OCI-LY3 (cell line): ENCODE data around the gene SLC12A7.

Source experiments
- H2AFZ ChIP-seq: fragments of 200-600, 300-600 bp; shearing (Covaris generic); 2 replicates; pipeline ENCODE4 v1.6.0; 2014; ENCODE audit warnings: antibody characterized with exemption, low read depth, low read length
- H3K27ac ChIP-seq: fragments of 200-600, 300-600 bp; sonication (generic); 2 replicates; pipeline ENCODE4 v1.5.1; 2014; ENCODE audit warnings: mild to moderate bottlenecking, low read length, moderate library complexity, mixed read lengths
- H3K27me3 ChIP-seq: fragments of 200-600, 300-600 bp; sonication (generic); 2 replicates; pipeline ENCODE4 v1.6.1; 2014; ENCODE audit warnings: low read depth, low read length, mixed read lengths
- H3K36me3 ChIP-seq: fragments of 200-600, 300-600 bp; sonication (generic); replicated peaks from 2 replicates; pipeline ENCODE3; 2014; ENCODE audit warnings: low read depth, low read length, mixed read lengths
- H3K4me1 ChIP-seq: fragments of 300-600, 200-600 bp; sonication (generic); 2 replicates; pipeline ENCODE4 v1.6.1; 2014; ENCODE audit warnings: low read length, mixed read lengths
- H3K4me2 ChIP-seq: fragments of 200-600, 300-600 bp; sonication (generic); 2 replicates; pipeline ENCODE4 v1.6.1; 2014; ENCODE audit warnings: low read length, mixed read lengths
- H3K4me3 ChIP-seq: fragments of 300-600, 200-600 bp; sonication (generic); 2 replicates; pipeline ENCODE4 v1.5.1; 2014; ENCODE audit warnings: antibody characterized with exemption, mild to moderate bottlenecking, low read length, moderate library complexity
- H3K79me2 ChIP-seq: fragments of 300-600, 200-600 bp; shearing (Covaris generic); 2 replicates; pipeline ENCODE4 v1.6.1; 2014; ENCODE audit warnings: mild to moderate bottlenecking, low read length, mixed read lengths
- H3K9ac ChIP-seq: fragments of 300-600, 200-600 bp; shearing (Covaris generic); 2 replicates; pipeline ENCODE4 v1.6.0; 2014; ENCODE audit warnings: mild to moderate bottlenecking, low read length, moderate library complexity
- H3K9me3 ChIP-seq: fragments of 200-600, 300-600 bp; shearing (Covaris generic); 2 replicates; pipeline ENCODE4 v1.6.1; 2014; ENCODE audit warnings: low read length, mixed read lengths; ENCODE audit not compliant: insufficient read depth
- H4K20me1 ChIP-seq: fragments of 200-600, 300-600 bp; sonication (generic); 2 replicates; pipeline ENCODE4 v1.6.1; 2016; ENCODE audit warnings: low read length, mixed read lengths; ENCODE audit not compliant: insufficient read depth
- EZH2phosphoT487 ChIP-seq: fragments of 200-600 bp; shearing (Covaris generic); IDR thresholded peaks from 2 replicates; pipeline ENCODE4 v1.6.1; 2018; ENCODE audit warnings: antibody characterized with exemption, mixed run types, low read depth
- TF ChIP-seq, protein P1 (sequence below): fragments of 200-600, 300-600 bp; sonication (generic); IDR thresholded peaks from 2 replicates; pipeline ENCODE4 v1.5.1; 2014; ENCODE audit warnings: antibody characterized with exemption, low read length, low read depth

The SLC12A7 gene

DNA sequence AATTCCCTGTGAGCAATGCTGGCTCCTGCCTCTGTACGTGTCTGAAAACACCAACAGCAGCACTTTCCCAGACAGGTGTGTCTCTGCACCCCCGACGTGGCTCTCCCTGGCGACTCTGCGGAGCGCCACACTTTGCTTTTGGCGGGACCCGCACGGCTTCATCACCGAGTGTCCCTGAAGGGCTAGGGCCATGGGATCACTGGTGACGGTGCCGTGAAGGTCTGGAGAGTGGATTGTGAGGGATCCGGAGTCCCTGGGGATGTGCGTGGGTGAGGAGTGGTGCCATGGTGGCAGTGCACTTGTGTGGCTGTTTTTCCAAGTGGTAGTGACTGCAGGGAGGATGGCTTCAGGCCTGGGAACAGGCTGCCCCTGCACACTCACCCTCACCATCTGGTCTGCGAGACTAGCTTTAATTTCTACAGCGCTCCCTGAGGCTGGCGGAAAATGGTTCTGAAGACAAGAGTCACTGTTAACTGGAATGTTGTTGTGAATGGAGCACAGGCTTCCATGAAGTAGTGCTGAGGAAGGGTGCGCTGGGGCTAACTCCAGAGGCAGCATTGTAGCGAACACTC, 100.0 kb downstream of the SLC12A7 start:
- Histone ChIP-seq H3K9ac (no peak overlapping the region), H3K27ac (no peak overlapping the region), H3K4me3 (no peak overlapping the region), H3K27me3 (no peaks in the 10 kb centered on the region), H3K36me3 (no peaks in the 10 kb centered on the region), H3K4me1 (no peaks in the 10 kb centered on the region), H3K9me3 (no peaks in the 10 kb centered on the region), H4K20me1 (no peaks in the 10 kb centered on the region), H3K79me2 (no peaks in the 10 kb centered on the region), H2AFZ (no peak overlapping the region), H3K4me2 (no peak overlapping the region)
- TF ChIP-seq, protein P1, sequence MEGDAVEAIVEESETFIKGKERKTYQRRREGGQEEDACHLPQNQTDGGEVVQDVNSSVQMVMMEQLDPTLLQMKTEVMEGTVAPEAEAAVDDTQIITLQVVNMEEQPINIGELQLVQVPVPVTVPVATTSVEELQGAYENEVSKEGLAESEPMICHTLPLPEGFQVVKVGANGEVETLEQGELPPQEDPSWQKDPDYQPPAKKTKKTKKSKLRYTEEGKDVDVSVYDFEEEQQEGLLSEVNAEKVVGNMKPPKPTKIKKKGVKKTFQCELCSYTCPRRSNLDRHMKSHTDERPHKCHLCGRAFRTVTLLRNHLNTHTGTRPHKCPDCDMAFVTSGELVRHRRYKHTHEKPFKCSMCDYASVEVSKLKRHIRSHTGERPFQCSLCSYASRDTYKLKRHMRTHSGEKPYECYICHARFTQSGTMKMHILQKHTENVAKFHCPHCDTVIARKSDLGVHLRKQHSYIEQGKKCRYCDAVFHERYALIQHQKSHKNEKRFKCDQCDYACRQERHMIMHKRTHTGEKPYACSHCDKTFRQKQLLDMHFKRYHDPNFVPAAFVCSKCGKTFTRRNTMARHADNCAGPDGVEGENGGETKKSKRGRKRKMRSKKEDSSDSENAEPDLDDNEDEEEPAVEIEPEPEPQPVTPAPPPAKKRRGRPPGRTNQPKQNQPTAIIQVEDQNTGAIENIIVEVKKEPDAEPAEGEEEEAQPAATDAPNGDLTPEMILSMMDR: no peak
- TF ChIP-seq EZH2phosphoT487: no peak

- H3K27me3 ChIP-seq: no peaks in the 10 kb centered on the region
- TF ChIP-seq EZH2phosphoT487: no peak
- TF ChIP-seq, protein P1: peak; percentile 48
- H3K9ac ChIP-seq: no peak overlapping the region
- H3K79me2 ChIP-seq: no peaks in the 10 kb centered on the region
- H3K9me3 ChIP-seq: no peaks in the 10 kb centered on the region
- no peak overlapping the region for H3K4me2 ChIP-seq
- no peak overlapping the region for H3K4me3 ChIP-seq
- no peaks in the 10 kb centered on the region for H4K20me1 ChIP-seq
- H2AFZ ChIP-seq: no peak overlapping the region
- H3K4me1 ChIP-seq: no peaks in the 10 kb centered on the region
- H3K27ac ChIP-seq: no peak overlapping the region
- H3K36me3 ChIP-seq: no peaks in the 10 kb centered on the region
Measured at GRCh38 chr5:1011226-1011631, 100.6 kb downstream of the SLC12A7 start.

DNA sequence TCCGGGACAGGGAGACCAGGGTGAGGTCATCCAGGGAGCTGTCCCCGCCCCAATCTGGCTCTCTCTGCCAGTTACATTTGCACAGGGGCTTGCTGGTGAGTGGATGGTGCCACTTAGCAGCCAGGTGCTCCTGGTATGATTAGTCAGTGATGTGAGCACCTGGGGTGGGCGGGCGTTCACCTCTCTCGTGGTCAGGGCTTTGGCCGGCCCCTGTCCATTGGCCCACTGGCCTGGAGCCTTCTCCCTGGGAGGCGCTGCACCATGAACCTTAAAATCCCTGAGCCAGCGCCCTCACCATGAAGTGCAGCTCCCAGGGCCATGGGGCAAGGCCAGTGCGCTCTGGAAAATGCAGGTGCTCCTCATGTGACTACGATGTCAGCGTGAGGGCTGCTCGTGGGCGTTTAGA, 101.2 kb downstream of the SLC12A7 start:
- Histone ChIP-seq H3K36me3 (no peaks in the 10 kb centered on the region), H3K79me2 (no peaks in the 10 kb centered on the region), H3K27me3 (no peaks in the 10 kb centered on the region), H3K9ac (no peak overlapping the region), H3K9me3 (no peaks in the 10 kb centered on the region), H2AFZ (no peak overlapping the region), H4K20me1 (no peaks in the 10 kb centered on the region), H3K4me1 (no peaks in the 10 kb centered on the region), H3K27ac (no peak overlapping the region), H3K4me3 (no peak overlapping the region), H3K4me2 (no peak overlapping the region)
- TF ChIP-seq, protein P1: no peak
- no peak for TF ChIP-seq EZH2phosphoT487

DNA sequence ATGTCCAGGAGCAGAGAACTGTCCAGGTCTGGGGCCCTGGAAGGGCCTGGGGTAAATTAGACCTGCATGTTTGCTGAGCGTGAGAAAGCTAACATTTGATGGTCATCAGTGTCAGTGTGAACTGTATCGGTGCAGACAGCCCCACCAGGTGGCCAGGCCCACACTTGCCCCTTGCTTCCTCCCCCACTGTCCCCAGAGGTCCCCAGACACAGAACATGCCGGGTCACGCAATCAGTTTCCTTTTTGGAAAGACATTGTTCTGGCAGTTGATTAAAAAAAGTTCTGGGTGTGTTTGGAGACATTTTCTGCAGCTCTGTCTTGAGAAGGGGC, 101.7 kb downstream of the SLC12A7 start:
- H4K20me1 ChIP-seq: no peaks in the 10 kb centered on the region
- no peaks in the 10 kb centered on the region for H3K9me3 ChIP-seq
- H3K9ac ChIP-seq: no peak overlapping the region
- no peak overlapping the region for H3K4me3 ChIP-seq
- H3K4me1 ChIP-seq: no peaks in the 10 kb centered on the region
- no peak for TF ChIP-seq EZH2phosphoT487
- TF ChIP-seq, protein P1: no peak
- H3K36me3 ChIP-seq: no peaks in the 10 kb centered on the region
- H3K27me3 ChIP-seq: no peaks in the 10 kb centered on the region
- no peak overlapping the region for H3K27ac ChIP-seq
- H3K4me2 ChIP-seq: no peak overlapping the region
- no peak overlapping the region for H2AFZ ChIP-seq
- H3K79me2 ChIP-seq: no peaks in the 10 kb centered on the region
